Peyer's patch (tissue), 4 donors: ENCODE data around the gene CFI. TPM values are rescaled to one million over a fixed set of nuclear protein-coding genes. Genes with fewer than 3 reads are reported as not detected.

Experiments
- DNase-seq, 3 donors: peaks; one replicate each; pipeline ENCODE4 v3.0.0-alpha.2; 2017 to 2019
- H3K27ac ChIP-seq, 4 donors: fragments of 200-600 bp; sonication (generic); one replicate each; pipeline ENCODE4 v1.5.1; 2016 to 2019
- H3K27me3 ChIP-seq, 2 donors: fragments of 200-600 bp; sonication (generic); one replicate each; pipeline ENCODE4 v1.5.1; 2019
- H3K36me3 ChIP-seq, 3 donors: fragments of 200-600 bp; sonication (generic); one replicate each; pipeline ENCODE4 v1.5.1; 2016 to 2019
- H3K4me1 ChIP-seq, 4 donors: fragments of 200-600 bp; sonication (generic); one replicate each; pipeline ENCODE4 v1.5.1; 2016 to 2019
- H3K4me3 ChIP-seq, 4 donors: fragments of 200-600 bp; sonication (generic); 1 replicate in 3 of 4; 2 replicates in 1 of 4; pipeline ENCODE4 v1.5.1; 2016 to 2019; ENCODE audit warnings: mild to moderate bottlenecking in 1 of 4
- H3K9me3 ChIP-seq, 4 donors: fragments of 200-600 bp; sonication (generic); one replicate each; pipeline ENCODE4 v1.5.1; 2016 to 2019; ENCODE audit warnings: mild to moderate bottlenecking in 1 of 4
- CTCF ChIP-seq, 6 experiments: fragments of 450-650 bp in 4 of 6; fragments of 200-600 bp in 2 of 6; sonication (generic) in 1 of 6; IDR thresholded peaks; one replicate each; pipeline ENCODE4 v1.5.1; 2017 to 2019; ENCODE audit warnings: antibody characterized with exemption in 6 of 6, mild to moderate bottlenecking in 3 of 6, moderate library complexity in 1 of 6
- POLR2A ChIP-seq, 2 donors: fragments of 450-650 bp; IDR thresholded peaks; one replicate each; pipeline ENCODE4 v1.5.1; 2017; ENCODE audit warnings: antibody characterized with exemption in 2 of 2, mild to moderate bottlenecking in 2 of 2, moderate library complexity in 2 of 2
- total RNA-seq, 4 donors: library from RNA; depleted of rRNA; stranded (reverse); fragments of >200 nt; gene quantifications; one replicate each; pipeline ENCODE4 v1.1.0, GENCODE V29; 2016

CFI gene
- total RNA-seq, 4 donors from 2014 or later, result 7.0 to 20.5 (median 12.6) TPM

DNA sequence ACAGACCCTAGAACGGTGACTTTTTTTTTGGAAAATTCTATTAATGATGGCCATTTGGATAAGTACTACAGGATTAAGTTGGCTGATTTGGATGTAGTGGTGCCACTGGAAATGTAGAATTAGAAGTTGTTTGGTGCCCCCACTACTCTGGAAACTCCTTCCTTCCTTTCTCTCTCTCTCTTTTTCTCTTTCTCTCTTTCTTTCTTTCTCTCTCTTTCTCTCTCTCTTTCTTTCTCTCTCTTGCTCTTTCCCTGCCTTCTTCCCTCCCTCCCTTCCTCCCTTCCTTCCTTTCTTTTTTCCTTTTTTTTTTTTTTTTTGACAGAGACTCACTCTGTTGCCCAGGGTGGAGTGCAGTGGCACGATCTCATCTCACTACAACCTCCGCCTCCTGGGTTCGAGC, 16.5 kb upstream of the CFI start:
- Histone ChIP-seq H3K36me3 (peaks cover 0 to 34% (median 0%) of the 10 kb centered on the region in 3 donors), H3K9me3 (no peaks in the 10 kb centered on the region)

DNA sequence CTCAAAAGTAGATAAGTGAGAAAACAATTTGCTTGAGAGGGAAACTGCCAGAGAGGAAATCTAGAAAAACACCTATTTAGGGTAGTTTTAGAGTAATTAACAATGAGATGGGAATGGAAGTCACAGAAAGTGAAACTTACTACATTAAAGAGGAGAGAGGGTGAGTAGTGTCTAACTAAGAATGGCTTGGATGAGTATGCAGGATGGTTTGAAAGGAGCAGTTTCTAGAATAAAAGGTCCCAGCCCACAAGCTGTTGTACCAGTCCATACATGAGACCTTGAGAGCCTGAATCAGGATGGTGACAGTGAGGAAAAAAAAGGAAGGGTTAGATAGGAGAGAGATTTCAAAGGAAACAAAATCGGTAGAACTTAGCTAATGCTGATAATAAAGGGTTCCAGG, 15.1 kb upstream of the CFI start:
- Histone ChIP-seq H3K4me3 (peak overlapping the region in 1 of 4 donors; percentile 78), H3K27ac (no peak overlapping the region), H3K27me3 (no peaks in the 10 kb centered on the region), H3K4me1 (peaks cover 0 to 14% (median 5%) of the 10 kb centered on the region in 4 donors), H3K9me3 (no peaks in the 10 kb centered on the region), H3K36me3 (peaks cover 0 to 21% (median 0%) of the 10 kb centered on the region in 3 donors)
- no peak for DNase-seq
- TF ChIP-seq POLR2A (IDR thresholded peaks at IDR 0.05), result no peak
- TF ChIP-seq CTCF (IDR thresholded peaks at IDR 0.05), result no peak

More for the DNA sequence above, 16.5 kb upstream of the CFI start:
- Histone ChIP-seq H3K27me3 (no peaks in the 10 kb centered on the region), H3K4me3 (no peak overlapping the region), H3K4me1 (peaks cover 0 to 14% (median 5%) of the 10 kb centered on the region in 4 donors), H3K27ac (no peak overlapping the region)
- TF ChIP-seq POLR2A (IDR thresholded peaks at IDR 0.05) (no peak), CTCF (IDR thresholded peaks at IDR 0.05) (no peak)
- no peak for DNase-seq

GRCh38 chr4:109816082-109816442, 14.3 kb upstream of the CFI start:
- TF ChIP-seq CTCF (IDR thresholded peaks at IDR 0.05) (no peak), POLR2A (IDR thresholded peaks at IDR 0.05) (no peak)

GRCh38 chr4:109815151-109816081, 13.6 kb upstream of the CFI start, which contains the start of gene GAR1:
GAR1 (plus strand) TSS chr4:109815762; CDS start chr4:109816165, 403 bp downstream.
- TF ChIP-seq POLR2A (IDR thresholded peaks at IDR 0.05), result peak; percentile 56 to 67
- no peak for TF ChIP-seq CTCF (IDR thresholded peaks at IDR 0.05)
- peak within 1 kb of the TSS; percentile 76 to 87 (median 83) for H3K27ac ChIP-seq
- H3K27me3 ChIP-seq, result no peaks in the 10 kb centered on the region
- peaks cover 0 to 16% (median 0%) of the 10 kb centered on the region in 3 donors for H3K36me3 ChIP-seq
- peaks cover 0 to 14% (median 5%) of the 10 kb centered on the region in 4 donors for H3K4me1 ChIP-seq
- no peaks in the 10 kb centered on the region for H3K9me3 ChIP-seq
- H3K4me3 ChIP-seq, result peak within 1 kb of the TSS; percentile 61 to 86 (median 72)
- DNase-seq, result peak; percentile 90 to 97 (median 91)

More at GRCh38 chr4:109816082-109816442, 14.3 kb upstream of the CFI start:
- Histone ChIP-seq H3K36me3 (peaks cover 0 to 17% (median 0%) of the 10 kb centered on the region in 3 donors), H3K4me3 (peak overlapping the region; percentile 61 to 86 (median 72)), H3K9me3 (no peaks in the 10 kb centered on the region), H3K27ac (peak overlapping the region; percentile 76 to 87 (median 83)), H3K4me1 (peaks cover 0 to 14% (median 5%) of the 10 kb centered on the region in 4 donors), H3K27me3 (no peaks in the 10 kb centered on the region)
- peak in 2 of 3 donors; percentile 48 to 58 for DNase-seq

GRCh38 chr4:109811707-109812106, 9.9 kb upstream of the CFI start:
- Histone ChIP-seq H3K9me3 (no peaks in the 10 kb centered on the region), H3K36me3 (no peaks in the 10 kb centered on the region), H3K4me3 (no peak overlapping the region), H3K4me1 (peaks cover 0 to 6% (median 2%) of the 10 kb centered on the region in 4 donors), H3K27ac (no peak overlapping the region), H3K27me3 (no peaks in the 10 kb centered on the region)
- no peak for DNase-seq
- TF ChIP-seq CTCF (IDR thresholded peaks at IDR 0.05) (no peak), POLR2A (IDR thresholded peaks at IDR 0.05) (no peak)
